ENCODE data around the gene RNF208.

- TF ChIP-seq CTCF (IDR thresholded peaks at IDR 0.05; ENCODE audit: insufficient read depth, low read depth, low read length), result no peak
- TF ChIP-seq EZH2 (IDR thresholded peaks at IDR 0.05; ENCODE audit: insufficient read depth, low read length), result no peak
Observed at GRCh38 chr9:137252555-137253506, 30.8 kb upstream of the RNF208 start.
